NK-92 (cell line): Measurements from ENCODE around the gene FAN1.

ENCODE experiments used
- DNase-seq: peaks from one replicate; lab custom pipeline; 2025; ENCODE audit not compliant: unreplicated experiment; lab: John Stamatoyannopoulos, UW

FAN1 gene

DNA sequence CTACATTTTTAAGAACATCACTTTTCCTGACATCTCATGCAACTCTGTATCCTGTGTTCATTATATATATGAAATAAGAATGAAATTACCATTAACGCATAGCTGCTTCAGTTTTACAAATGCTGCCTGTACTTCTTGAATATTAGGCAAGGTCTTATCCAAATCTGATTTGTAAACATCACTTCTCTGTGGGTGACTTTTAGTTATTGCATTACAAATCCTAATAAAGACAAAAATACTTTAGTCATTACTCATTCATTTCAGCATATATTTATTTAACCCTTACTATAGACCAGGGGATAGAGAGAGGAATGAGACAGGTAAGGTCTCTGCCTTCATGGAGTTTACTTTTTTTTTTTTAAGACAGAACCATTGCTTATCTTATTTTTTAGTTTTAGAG lies 51.0 kb downstream of the FAN1 start:
- no peak for DNase-seq

DNA sequence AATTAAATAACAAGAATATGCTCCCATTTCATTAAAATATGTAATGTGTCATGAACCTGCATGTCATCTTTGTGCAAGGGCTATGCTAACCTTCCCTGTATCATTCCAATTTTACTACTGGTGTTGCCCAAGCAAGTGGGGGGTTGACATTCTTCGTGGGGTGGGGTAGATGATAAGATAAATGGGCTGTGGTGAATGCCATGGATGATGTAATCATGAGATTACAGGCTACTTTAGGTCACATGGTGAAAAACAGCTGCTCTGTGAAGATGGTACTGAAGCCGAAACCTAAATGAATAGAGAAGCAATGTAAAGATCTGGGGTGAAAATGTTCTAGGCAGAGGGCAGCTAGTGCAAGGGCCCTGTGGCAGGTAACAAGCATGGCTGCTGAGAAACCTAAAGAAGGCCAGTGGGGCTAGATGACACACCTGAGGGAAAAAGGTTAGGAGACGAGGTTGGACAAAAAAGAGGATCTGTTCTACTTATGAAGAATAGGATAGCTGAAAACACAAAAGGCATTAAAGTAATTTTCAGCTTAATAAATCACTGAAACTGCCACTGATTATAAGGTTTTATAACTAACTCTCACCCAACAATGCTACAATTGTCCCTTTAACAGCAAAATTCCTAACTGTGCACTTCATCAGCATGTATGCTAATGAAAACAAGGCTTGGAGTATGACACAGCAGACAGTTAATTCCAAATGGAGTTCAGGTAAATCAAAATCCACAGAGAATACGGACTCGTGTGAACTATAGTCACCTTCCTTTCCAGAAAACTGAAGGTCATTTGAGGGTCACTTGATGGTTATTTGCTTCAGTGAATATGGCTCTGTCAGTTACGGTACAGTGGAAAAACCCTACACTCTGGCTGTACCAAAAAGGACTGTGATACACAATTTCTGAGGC lies 52.8 kb downstream of the FAN1 start:
- no peak for DNase-seq

DNA sequence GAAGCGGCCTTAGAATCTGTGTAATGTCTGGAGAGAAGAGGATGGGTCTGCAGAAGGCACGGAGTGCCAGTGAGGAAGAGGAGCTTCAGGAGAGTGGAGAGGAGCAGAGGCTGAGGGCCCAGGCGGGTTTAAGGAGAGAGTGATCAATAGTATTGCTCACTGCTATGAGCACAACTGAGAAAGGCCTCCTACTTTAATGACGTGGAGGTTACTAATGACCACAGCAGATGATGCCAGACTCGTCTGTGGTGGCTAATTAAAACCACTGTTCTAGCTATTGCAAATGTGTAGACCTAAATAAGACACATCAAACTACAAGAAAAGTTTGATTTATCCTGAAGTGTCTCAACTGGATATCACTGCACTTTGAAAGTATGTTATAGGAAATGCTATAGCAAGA lies 54.5 kb downstream of the FAN1 start:
- DNase-seq, result no peak

DNA sequence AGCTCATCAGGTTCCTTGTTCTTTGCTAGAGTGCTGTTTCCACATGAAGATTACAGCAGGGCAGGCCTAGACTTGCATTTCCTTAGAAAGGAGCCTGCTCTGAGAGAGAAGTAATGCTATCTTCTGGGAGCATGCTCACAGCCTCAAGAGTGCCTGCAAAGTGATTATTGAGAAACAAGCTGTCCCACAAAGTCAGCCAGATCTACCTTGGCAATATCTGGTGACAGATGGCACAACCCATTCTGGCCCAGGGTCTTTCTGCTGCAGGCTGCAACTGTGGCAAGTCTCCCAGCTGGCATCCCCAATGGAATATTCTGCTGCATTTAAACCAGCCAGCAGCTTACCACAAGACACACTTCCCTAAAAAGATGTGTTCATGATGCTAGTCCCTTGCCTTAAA lies 58.4 kb downstream of the FAN1 start:
- DNase-seq, result no peak

DNA sequence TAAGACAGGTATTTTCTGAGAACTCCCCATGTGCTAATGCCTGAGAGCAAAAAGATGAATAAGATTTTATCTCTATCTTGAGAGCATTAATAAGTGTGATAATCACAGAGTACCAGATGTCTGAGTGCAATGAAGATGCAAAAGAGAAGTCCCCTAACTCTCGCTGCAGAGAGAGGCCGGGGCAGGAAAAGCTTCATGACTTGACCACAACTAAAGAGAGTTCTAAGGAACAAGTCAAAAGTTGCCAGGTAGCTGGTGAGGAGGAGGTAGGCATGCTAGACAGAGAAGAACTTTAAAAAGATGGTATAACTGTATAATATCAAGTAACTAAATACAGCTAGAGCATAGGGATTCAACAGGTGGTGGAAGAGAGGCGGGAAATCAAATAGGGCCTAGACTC lies 58.9 kb downstream of the FAN1 start:
- DNase-seq, result no peak

DNA sequence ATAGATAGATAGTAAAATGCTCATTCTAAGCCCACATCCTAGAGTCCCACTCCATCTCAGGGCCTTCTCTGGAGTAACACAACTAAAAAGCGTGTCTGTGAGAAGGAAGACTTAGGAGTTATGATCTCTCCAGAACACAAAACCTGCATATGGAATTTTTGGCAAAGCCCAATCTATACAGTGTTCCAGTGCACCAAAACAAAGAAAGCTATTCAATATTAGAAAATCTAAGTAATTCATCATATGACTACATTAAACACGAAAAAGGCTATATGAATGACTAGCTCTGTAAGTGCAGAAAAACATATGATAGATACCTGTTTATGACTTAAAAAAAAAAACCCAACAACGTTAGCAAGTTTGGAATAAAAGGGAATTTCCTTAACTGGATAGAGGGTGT lies 60.0 kb downstream of the FAN1 start:
- no peak for DNase-seq

DNA sequence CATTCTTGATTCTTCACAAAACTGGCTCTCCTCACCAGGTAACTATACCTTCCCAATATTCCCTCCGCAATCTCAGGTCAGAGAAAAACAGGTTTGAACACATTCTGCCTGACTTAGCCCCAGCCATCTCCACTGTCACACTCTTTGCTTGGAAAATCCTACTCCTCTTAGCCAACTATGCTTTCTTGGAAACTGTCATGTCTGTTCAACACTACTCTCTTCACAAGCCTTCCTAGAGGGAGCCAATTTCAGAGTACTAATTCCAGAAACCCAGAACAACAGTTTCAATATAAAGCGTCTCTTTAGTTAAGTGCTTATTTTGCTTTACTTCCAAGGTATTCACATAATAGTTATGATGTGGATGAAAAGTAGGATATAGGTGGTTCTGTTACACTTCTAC lies 66.0 kb downstream of the FAN1 start:
- DNase-seq, result no peak

DNA sequence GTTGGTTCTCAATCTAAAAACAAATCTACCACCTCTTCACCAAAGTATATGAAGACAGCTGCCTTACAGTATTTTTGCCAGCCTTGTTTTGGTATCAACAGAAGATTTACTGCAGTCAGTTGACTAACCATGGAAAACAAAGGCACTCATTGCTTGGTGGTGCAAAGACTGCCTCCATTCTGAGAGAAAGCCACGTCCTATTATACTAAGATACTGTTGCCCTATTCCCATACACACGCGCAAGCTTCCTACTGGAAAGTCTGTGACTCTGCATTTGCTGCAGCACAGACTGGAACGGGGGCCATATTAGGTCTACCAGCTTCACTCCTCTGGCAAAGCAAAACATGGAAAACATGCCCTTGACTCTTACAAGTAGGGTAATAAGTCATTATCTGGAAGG lies 69.7 kb downstream of the FAN1 start:
- DNase-seq, result no peak

DNA sequence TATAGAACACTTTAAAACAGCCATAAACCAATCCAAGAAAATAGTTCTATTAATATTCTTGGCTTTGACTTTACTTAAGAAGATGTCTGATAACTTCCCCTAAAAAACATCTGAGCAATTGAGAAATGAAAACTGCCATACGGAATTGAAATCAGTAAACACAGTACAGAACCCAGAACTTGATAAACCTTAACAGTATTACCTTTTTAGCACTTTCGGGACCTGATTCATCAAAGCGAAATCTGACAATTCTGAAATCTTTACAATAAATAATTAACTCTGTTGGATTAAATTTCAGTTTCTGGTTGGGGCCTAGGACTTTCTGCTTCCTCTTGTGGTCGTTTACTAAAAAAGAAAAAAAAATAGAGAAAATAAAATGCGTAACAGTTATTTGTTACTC lies 70.4 kb downstream of the FAN1 start:
- DNase-seq, result no peak

DNA sequence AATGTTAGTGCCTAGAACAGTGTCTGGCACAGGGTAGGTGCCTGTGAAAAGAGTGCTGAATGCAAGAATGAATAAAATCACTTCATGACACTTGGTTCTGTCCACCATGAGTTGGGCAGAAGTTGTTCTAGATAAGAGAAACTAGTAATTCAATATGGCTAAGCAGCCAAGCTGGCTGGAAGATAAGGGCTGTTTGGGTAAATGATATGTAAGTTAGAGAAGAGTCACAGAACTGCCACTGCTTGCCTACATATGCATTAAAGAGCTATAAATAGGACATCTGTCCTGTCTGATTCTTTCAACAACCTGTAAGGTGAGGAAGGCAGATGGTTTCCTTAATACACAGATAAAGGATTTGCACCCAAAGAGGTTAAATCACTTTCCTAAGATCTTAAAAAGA lies 74.6 kb downstream of the FAN1 start:
- DNase-seq, result no peak

DNA sequence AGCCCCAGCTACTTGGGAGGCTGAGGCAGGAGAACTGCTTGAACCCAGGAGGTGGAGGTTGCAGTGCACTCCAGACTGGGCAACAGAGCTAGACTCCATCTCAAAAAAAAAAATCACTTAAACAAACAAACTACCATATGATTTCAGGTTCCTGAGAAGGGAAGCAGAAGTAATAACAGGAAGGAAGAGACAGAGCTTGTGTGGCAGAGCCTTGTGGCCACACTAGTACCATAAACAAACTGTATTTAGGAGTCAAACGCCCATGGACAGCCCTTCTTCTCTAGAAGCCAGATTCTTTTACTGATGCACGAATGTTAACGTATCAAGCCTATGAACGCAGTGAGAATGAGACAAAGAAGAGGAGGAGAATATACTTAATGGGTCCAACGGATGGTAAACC lies 75.7 kb downstream of the FAN1 start:
- DNase-seq, result no peak

DNA sequence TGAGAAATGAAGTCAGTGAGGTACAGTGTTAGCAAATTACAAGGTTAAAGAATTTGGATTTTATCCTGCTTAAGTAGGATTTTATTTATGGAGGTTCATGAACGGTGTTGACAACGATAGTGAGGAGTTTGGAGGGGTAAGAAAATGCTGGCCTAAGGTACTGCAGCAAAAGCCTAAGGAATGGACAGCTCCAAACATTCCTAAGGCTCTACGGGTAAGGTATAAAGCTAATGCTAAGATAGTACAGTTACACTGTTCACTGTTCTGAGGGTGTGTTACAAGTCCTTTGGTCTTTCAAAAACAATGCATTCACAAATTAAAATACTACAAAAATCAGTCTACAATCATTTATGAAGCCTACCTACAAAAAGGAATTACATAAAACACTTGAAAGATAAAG lies 80.4 kb downstream of the FAN1 start:
- no peak for DNase-seq

DNA sequence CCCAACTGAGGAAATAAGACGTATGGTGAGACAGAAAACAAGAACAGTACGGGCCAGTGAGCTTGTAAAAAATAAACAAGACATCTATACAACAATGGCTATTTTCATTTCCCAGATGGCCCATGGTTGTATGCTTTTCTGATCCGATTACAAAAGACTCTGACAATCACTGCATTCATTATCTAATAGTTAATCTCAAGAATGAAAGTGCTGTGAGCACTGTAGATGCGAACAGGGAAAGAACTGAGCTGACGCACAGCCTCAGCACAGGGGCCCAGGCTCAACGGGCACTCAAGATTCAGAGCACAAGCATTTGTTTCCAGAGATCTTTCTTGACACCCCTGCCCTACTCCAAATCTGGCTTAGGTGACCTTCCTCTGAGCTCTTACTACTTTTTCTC lies 80.8 kb downstream of the FAN1 start:
- DNase-seq, result no peak

DNA sequence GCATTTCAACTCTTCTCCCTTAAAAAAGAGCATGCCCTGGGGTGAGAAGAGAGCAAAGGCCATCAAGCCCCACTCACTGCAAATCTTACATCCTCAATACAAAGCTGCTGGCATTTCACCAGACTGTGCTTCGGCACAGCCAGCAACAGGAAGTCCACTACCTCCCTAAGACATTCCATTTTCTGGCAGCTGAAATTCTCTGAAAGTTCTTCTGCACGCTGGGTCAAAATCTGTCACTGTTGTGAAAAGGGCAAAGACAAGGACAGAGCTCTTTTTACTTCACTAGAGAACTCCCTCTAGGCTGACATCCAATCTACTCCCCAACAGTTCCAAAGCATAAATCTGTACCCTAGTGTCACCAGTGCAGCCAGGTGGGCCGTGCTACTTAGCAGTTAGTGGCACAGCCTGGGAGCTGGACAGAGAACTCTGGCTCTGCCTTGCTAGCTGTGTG lies 81.4 kb downstream of the FAN1 start:
- DNase-seq, result no peak

DNA sequence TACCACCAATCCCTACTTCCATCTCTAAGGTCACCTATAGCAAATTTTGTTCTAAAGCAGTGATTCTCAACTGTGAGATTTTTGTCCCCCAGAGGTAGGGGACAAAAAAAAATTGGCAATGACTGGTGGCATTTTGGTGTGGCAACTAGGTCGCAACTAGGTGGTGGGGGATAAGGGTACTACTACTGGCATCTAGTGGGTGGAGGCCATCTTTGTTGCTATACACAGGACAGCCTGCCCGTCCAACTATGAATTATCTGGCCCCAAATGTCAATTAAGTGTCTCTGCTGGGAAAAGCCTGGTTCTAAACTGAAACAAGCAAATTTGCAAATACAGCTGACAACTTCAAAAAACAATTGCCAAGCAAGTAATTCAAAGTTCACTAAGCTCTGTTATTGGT lies 86.3 kb downstream of the FAN1 start:
- DNase-seq, result no peak

DNA sequence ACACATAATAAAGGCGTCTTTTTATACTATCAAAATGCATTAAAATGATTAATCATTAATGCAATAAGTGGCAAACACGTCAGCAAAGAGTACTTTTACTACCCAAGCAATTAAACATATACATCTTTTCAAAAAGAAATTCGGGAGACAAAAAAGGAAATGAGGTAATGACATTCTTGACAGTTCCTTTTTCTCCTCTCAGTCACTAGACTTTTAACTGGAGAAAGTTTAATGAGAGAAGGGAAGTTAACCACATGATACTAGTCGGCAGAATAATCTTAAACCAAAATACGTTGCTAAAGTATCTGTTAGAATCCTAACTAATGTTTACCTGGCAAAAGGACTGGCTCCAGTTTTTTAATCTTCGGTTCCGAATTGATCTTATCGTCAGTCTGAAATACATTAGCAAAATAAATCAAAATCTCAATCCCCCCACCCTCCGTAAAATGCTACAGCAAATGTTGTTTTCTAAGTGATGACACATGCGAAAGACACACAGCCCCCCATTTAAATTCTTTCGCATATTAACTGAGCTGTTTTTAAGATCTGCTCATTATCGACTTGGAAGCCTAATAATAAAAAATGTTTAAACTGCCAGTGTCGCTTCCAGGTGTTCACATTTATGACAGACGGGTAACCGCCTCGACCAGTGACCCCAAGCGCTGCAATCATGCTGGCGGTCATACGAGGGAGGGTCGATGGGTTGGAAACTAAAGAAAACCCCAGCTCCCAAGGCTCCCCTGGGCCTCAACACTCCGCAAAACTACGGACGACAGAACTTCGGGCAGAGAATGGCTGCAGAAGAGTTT lies 86.9 kb downstream of the FAN1 start:
- no peak for DNase-seq

DNA sequence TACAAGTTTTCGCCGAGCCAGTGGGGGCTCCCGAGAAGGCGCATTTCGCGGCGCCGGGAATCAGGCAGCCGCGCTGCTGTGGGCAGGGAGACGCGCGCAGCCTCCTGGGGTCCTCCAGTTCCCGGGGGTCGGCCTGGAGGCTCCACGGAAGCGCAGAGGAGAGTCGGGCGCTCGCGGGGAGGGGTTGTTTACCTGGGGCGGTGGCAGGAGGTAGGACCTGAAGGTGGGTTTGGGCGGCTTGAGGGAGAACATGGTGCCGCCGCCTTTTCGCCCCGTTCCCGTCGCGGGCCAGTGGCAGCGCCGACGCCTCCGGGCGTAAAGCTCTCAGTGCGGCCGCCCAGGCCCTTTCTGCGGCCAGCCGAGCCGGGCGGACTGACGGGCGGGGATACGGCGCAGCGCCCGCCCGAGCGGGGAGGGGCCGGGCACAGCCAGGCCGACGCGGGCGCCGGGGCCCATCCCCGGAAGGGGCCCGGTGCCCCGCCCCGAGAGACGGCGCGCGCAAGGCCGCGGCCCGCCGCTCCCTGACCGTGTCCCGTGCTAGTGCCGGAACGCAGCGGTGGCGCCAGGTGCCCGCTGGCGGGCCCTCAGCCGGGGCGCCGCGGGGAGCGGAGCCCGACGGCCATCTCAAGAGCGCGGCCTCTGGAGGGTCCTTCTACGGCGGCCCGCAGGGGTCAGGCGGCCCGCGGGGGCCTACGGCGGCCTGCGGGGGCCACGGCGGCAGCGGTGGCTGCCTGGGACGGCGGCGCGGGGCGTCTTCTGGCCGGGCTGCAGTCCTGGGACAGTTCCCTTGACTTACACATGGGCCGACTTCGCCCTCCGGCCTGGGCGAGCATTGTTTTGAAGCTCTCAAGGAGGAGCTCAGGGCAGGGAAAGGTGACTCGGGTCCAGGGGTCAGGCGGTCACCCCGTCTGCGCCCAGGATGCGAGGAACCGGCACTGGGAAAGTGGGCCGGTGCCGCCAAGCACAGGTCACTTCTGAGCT lies 87.8 kb downstream of the FAN1 start, which contains the start of gene MTMR10:
Gene MTMR10 (minus strand): TSS at position 374 of the 981 bp plus-strand sequence. CDS start 122 bp downstream, at position 252.
- DNase-seq, result no peak

DNA sequence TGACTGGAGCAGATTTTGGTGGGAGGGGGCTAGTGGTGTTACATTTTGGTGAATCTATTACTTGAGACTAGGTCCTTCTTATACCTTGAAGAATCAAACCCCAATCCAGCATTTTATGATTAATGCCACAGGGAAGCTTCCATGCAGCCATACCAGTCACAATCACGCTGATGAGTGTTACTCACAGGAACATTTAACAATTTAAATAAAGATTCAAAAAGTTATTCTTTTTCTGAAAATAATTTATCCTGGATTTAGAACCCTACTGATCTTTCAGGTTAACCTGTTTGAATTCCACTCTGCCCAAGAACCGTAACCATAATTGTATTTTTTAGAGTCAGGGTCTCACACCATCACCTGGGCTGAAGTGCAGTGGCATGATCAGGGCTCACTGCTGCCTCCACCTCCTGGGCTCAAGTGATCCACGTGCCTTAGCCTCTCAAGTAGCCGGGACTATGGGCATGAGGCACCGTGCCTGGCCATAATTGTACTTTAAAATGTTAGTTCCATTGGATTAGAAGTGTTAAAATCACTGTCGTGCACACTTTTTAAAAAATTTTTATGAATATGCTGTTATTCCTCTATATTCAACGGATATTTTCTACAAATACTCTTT lies 88.6 kb downstream of the FAN1 start:
- no peak for DNase-seq
